Spleen (tissue), 7 donors: Measurements from ENCODE around the gene GLI2.

ENCODE experiments used
- POLR2A ChIP-seq, 3 donors: fragments of 450-650 bp; IDR thresholded peaks; one replicate each; pipeline ENCODE4 v1.5.1; 2017; ENCODE audit warnings: antibody characterized with exemption in 3 of 3, mild to moderate bottlenecking in 1 of 3
- TF ChIP-seq, protein P1 (sequence below), 11 experiments: fragments of 200-600 bp in 7 of 11; fragments of 450-650 bp in 4 of 11; sonication (generic) in 4 of 11; IDR thresholded peaks in 8 of 11; conservative IDR thresholded peaks in 3 of 11; 1 replicate in 7 of 11; 2 replicates in 4 of 11; pipeline versions ENCODE4 v1.4.0 to v1.8.0; 2016 to 2021; ENCODE audit warnings: antibody characterized with exemption in 11 of 11, inconsistent platforms in 4 of 11, mild to moderate bottlenecking in 1 of 11
- donor health status: DM: no; HTN: no; CAD: no; lungs with moderate emphysema.
- donor health status: DM: no; HTN: no; CAD: no.
- donor health status: DM: no; HTN: no; CAD: no.

DNA sequence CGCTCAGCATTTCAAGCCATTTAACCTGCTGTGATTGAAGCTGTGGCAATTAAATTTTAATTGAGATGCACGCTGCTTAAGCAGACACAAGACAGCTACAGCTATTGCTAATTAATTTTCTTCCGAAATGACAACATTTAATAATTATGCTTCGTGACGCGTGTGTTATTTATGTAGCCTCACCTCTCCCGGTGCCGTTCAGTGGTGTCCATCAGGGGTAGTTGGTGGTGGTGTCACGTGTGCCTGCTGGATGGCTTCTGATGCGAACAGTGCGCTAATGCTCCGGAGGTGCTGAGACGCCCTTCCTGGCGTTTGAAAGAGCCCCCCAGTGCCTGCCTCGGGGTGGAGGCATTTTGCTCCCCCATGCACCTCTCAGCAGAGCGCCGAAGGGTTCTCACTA lies 39.5 kb downstream of the GLI2 start:
- no peak for TF ChIP-seq POLR2A (IDR thresholded peaks at IDR 0.05)
- TF ChIP-seq, protein P1, sequence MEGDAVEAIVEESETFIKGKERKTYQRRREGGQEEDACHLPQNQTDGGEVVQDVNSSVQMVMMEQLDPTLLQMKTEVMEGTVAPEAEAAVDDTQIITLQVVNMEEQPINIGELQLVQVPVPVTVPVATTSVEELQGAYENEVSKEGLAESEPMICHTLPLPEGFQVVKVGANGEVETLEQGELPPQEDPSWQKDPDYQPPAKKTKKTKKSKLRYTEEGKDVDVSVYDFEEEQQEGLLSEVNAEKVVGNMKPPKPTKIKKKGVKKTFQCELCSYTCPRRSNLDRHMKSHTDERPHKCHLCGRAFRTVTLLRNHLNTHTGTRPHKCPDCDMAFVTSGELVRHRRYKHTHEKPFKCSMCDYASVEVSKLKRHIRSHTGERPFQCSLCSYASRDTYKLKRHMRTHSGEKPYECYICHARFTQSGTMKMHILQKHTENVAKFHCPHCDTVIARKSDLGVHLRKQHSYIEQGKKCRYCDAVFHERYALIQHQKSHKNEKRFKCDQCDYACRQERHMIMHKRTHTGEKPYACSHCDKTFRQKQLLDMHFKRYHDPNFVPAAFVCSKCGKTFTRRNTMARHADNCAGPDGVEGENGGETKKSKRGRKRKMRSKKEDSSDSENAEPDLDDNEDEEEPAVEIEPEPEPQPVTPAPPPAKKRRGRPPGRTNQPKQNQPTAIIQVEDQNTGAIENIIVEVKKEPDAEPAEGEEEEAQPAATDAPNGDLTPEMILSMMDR (IDR thresholded peaks at IDR 0.05 in 8 of 11, conservative IDR thresholded peaks at IDR 0.05 in 3 of 11), result no peak
